Osteoblast (primary cell): ENCODE results near the gene CSMD2. TPM values are rescaled to one million over a fixed set of nuclear protein-coding genes. Genes with fewer than 3 reads are reported as not detected.

ENCODE experiments used
- DNase-seq: peaks from one replicate; pipeline ENCODE4 v3.0.0; 2011; ENCODE audit warnings: low spot score, mixed read lengths; ENCODE audit not compliant: insufficient read length; ENCODE audit errors: missing footprints
- H2AFZ ChIP-seq: 2 replicates; pipeline ENCODE4 v1.6.0; 2011; ENCODE audit warnings: mild to moderate bottlenecking, low read length
- H3K27ac ChIP-seq: 2 replicates; pipeline ENCODE4 v1.5.1; 2011; ENCODE audit warnings: mild to moderate bottlenecking, low read depth, low read length, moderate library complexity
- H3K27me3 ChIP-seq: 2 replicates; pipeline ENCODE4 v1.6.0; 2012; ENCODE audit warnings: mild to moderate bottlenecking, control low read depth, inconsistent platforms, low read length, moderate library complexity; ENCODE audit not compliant: insufficient read depth
- H3K36me3 ChIP-seq: 2 replicates; pipeline ENCODE4 v1.5.1; 2011; ENCODE audit warnings: mild to moderate bottlenecking, low read length, control low read depth, moderate library complexity; ENCODE audit not compliant: insufficient read depth
- H3K4me1 ChIP-seq: 2 replicates; pipeline ENCODE4 v1.5.1; 2011; ENCODE audit warnings: mild to moderate bottlenecking, low read length, control low read depth, moderate library complexity; ENCODE audit not compliant: insufficient read depth
- H3K4me2 ChIP-seq: 2 replicates; pipeline ENCODE4 v1.6.0; 2011; ENCODE audit warnings: mild to moderate bottlenecking, low read length; ENCODE audit not compliant: insufficient read depth
- H3K4me3 ChIP-seq: fragments of 200-600 bp; sonication (generic); 3 replicates; pipeline ENCODE4 v1.5.1; 2012; ENCODE audit warnings: mild to moderate bottlenecking, low read length, inconsistent platforms; ENCODE audit not compliant: insufficient read depth
- H3K79me2 ChIP-seq: 2 replicates; pipeline ENCODE4 v1.6.0; 2012; ENCODE audit warnings: mild to moderate bottlenecking, low read length, control low read depth, inconsistent platforms; ENCODE audit not compliant: insufficient read depth
- H3K9me3 ChIP-seq: 2 replicates; pipeline ENCODE4 v1.5.1; 2011; ENCODE audit warnings: low read depth, low read length, control low read depth
- H4K20me1 ChIP-seq: 2 replicates; pipeline ENCODE4 v1.6.0; 2012; ENCODE audit warnings: mild to moderate bottlenecking, low read length, control low read depth; ENCODE audit not compliant: insufficient read depth
- total RNA-seq: library from RNA; depleted of rRNA; stranded (reverse); fragments of >200 nt; gene quantifications from 2 replicates; pipeline ENCODE4 v1.2.3, GENCODE V29; 2012
- TF ChIP-seq, protein P1 (sequence below): IDR thresholded peaks from 2 replicates; pipeline ENCODE4 v1.5.1; 2011; ENCODE audit warnings: mild to moderate bottlenecking, low read depth, low read length, moderate library complexity; ENCODE audit errors: extremely low read depth

CSMD2 gene
- total RNA-seq, 1 donor, result 0.36 TPM

DNA sequence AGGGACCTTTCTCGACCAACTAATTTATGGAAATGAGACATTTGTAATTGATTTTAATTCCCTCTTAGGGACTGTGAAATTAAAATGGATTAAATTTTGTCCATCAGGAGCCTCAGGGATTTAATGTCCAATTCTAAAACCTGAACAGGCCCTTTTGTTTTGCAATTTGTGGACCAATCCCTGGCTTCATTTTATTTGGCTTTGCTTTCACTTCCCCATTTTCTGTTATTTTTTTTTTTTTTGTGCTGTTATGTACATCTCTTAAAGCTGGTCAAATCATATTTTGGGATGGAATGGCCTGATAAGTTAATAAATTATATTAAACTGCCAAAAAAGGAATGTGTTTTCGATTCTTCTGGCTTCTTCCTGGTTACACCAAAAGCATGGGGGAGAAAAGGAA lies 663.7 kb downstream of the CSMD2 start:
- H2AFZ ChIP-seq, result no peak overlapping the region
- no peaks in the 10 kb centered on the region for H3K36me3 ChIP-seq
- H3K9me3 ChIP-seq, result no peaks in the 10 kb centered on the region
- no peak for DNase-seq
- TF ChIP-seq, protein P1, sequence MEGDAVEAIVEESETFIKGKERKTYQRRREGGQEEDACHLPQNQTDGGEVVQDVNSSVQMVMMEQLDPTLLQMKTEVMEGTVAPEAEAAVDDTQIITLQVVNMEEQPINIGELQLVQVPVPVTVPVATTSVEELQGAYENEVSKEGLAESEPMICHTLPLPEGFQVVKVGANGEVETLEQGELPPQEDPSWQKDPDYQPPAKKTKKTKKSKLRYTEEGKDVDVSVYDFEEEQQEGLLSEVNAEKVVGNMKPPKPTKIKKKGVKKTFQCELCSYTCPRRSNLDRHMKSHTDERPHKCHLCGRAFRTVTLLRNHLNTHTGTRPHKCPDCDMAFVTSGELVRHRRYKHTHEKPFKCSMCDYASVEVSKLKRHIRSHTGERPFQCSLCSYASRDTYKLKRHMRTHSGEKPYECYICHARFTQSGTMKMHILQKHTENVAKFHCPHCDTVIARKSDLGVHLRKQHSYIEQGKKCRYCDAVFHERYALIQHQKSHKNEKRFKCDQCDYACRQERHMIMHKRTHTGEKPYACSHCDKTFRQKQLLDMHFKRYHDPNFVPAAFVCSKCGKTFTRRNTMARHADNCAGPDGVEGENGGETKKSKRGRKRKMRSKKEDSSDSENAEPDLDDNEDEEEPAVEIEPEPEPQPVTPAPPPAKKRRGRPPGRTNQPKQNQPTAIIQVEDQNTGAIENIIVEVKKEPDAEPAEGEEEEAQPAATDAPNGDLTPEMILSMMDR, result no peak
- no peaks in the 10 kb centered on the region for H3K79me2 ChIP-seq
- no peak overlapping the region for H3K4me2 ChIP-seq
- no peak overlapping the region for H3K27ac ChIP-seq
- no peaks in the 10 kb centered on the region for H3K27me3 ChIP-seq
- H3K4me3 ChIP-seq, result no peak overlapping the region
- H3K4me1 ChIP-seq, result no peaks in the 10 kb centered on the region
- H4K20me1 ChIP-seq, result no peaks in the 10 kb centered on the region

DNA sequence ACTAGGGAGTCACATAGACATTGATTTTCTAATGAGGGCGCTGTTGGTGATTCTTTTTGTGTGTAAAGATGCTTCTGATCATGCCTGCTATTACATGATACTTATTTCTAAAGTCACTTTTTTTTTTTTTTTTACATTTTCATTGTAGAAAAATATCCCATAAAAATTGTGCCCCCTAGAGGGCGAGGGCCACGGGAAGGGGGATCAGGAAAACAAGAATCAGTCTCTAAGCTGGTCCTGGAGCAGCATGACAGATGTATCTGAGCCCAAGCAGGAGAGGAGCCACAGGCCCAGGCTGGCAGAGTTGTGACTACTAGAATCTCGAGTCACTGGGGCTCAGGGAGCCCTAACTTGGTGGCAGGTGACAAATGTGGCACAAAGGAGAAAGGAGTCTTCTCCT lies 664.5 kb downstream of the CSMD2 start:
- H3K79me2 ChIP-seq, result no peaks in the 10 kb centered on the region
- TF ChIP-seq, protein P1, result peak; percentile 41
- H3K27me3 ChIP-seq, result no peaks in the 10 kb centered on the region
- H3K4me1 ChIP-seq, result no peaks in the 10 kb centered on the region
- no peaks in the 10 kb centered on the region for H4K20me1 ChIP-seq
- no peak overlapping the region for H3K27ac ChIP-seq
- H3K4me2 ChIP-seq, result no peak overlapping the region
- H3K36me3 ChIP-seq, result peaks cover 1% of the 10 kb centered on the region
- DNase-seq, result no peak
- H2AFZ ChIP-seq, result no peak overlapping the region
- peaks cover 7% of the 10 kb centered on the region for H3K9me3 ChIP-seq
- H3K4me3 ChIP-seq, result no peak overlapping the region

- Histone ChIP-seq H3K4me2 (no peak overlapping the region), H3K27ac (no peak overlapping the region), H3K4me3 (no peak overlapping the region), H4K20me1 (no peaks in the 10 kb centered on the region), H3K27me3 (no peaks in the 10 kb centered on the region), H3K36me3 (peaks cover 27% of the 10 kb centered on the region), H3K9me3 (peaks cover 32% of the 10 kb centered on the region), H2AFZ (no peak overlapping the region), H3K4me1 (no peaks in the 10 kb centered on the region), H3K79me2 (no peaks in the 10 kb centered on the region)
- DNase-seq, result no peak
- TF ChIP-seq, protein P1, result no peak
These were observed 667.6 kb downstream of the CSMD2 start for GRCh38 chr1:33497410-33497809.

GRCh38 chr1:33494929-33495328 lies 670.1 kb downstream of the CSMD2 start:
- DNase-seq, result no peak
- no peak overlapping the region for H3K27ac ChIP-seq
- H3K27me3 ChIP-seq, result no peaks in the 10 kb centered on the region
- peaks cover 32% of the 10 kb centered on the region for H3K9me3 ChIP-seq
- no peak overlapping the region for H2AFZ ChIP-seq
- H3K4me3 ChIP-seq, result no peak overlapping the region
- no peaks in the 10 kb centered on the region for H3K4me1 ChIP-seq
- no peaks in the 10 kb centered on the region for H4K20me1 ChIP-seq
- peaks cover 50% of the 10 kb centered on the region for H3K36me3 ChIP-seq
- TF ChIP-seq, protein P1, result no peak
- H3K4me2 ChIP-seq, result no peak overlapping the region
- no peaks in the 10 kb centered on the region for H3K79me2 ChIP-seq
